AG04449 (cell line): Measurements from ENCODE around the gene ACER3.

Experiments
- CTCF ChIA-PET: fragments of 350-600 bp; formaldehyde crosslinking; extraction: SDS; loops from one replicate; lab custom pipeline; 2021; ENCODE audit warnings: antibody characterized with exemption; lab: Yijun Ruan, JAX
- POLR2A ChIA-PET: fragments of 400-600, 350-600 bp; formaldehyde crosslinking; extraction: SDS; loops from one replicate; lab custom pipeline; 2020; ENCODE audit warnings: antibody characterized with exemption, inconsistent platforms; lab: Yijun Ruan, JAX
- DNase-seq: peaks from one replicate; pipeline ENCODE4 v3.0.0-alpha.2; 2010; ENCODE audit warnings: low read depth, low spot score
- H3K4me3 ChIP-seq: 2 replicates; pipeline ENCODE4 v1.5.1; 2011; ENCODE audit warnings: low read depth, mild to moderate bottlenecking, control low read depth, low read length
- TF ChIP-seq, protein P1 (sequence below): IDR thresholded peaks from one replicate; pipeline ENCODE4 v1.5.1; 2011; ENCODE audit warnings: mild to moderate bottlenecking, moderate library complexity, low read length, control low read depth, inconsistent platforms; ENCODE audit not compliant: insufficient read depth; ENCODE audit errors: missing control alignments

ACER3 gene

GRCh38 chr11:76878014-76878413, 17.3 kb downstream of the ACER3 start:
- DNase-seq, result no peak
- ChIA-PET CTCF (interaction anchor here (1.7 kb wide), 1 partner anchor 42 kb away, joined by 8 read pairs; no protein-coding TSS in a partner anchor), POLR2A (no interaction called here)
- no peak overlapping the region for H3K4me3 ChIP-seq
- TF ChIP-seq, protein P1, sequence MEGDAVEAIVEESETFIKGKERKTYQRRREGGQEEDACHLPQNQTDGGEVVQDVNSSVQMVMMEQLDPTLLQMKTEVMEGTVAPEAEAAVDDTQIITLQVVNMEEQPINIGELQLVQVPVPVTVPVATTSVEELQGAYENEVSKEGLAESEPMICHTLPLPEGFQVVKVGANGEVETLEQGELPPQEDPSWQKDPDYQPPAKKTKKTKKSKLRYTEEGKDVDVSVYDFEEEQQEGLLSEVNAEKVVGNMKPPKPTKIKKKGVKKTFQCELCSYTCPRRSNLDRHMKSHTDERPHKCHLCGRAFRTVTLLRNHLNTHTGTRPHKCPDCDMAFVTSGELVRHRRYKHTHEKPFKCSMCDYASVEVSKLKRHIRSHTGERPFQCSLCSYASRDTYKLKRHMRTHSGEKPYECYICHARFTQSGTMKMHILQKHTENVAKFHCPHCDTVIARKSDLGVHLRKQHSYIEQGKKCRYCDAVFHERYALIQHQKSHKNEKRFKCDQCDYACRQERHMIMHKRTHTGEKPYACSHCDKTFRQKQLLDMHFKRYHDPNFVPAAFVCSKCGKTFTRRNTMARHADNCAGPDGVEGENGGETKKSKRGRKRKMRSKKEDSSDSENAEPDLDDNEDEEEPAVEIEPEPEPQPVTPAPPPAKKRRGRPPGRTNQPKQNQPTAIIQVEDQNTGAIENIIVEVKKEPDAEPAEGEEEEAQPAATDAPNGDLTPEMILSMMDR, result no peak

DNA sequence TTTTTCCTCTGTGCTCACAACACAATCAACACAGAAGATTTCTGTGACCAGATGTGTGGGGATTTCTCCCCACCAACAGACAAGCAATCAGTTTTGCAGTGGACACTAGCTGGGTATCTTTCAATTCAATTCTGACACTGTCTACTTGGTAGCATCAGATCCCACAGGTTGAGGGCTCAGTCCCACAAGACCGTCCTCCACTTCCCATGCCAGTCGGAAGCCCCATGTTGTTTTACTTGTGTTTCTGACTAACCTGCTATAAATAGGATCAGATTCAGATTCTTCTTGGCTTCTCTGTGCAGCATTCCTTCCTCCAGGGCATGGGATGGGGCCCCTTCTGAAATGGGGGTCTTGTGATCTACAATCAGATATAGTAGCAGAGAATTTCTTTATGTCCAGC, 19.6 kb downstream of the ACER3 start:
- POLR2A ChIA-PET, result no interaction called here
- no peak overlapping the region for H3K4me3 ChIP-seq
- TF ChIP-seq, protein P1, result no peak
- CTCF ChIA-PET, result interaction anchor here (0.7 to 1.8 kb wide), 4 partner anchors 27 to 79 kb away, joined by 3 to 5 read pairs (median 3); no protein-coding TSS in a partner anchor
- DNase-seq, result no peak

- no peak for DNase-seq
- TF ChIP-seq, protein P1, result no peak
- ChIA-PET POLR2A (no interaction called here), CTCF (interaction anchor here (0.7 to 1.8 kb wide), 4 partner anchors 12 to 79 kb away, joined by 3 to 6 read pairs (median 3); no protein-coding TSS in a partner anchor)
- H3K4me3 ChIP-seq, result no peak overlapping the region
These were observed 20.2 kb downstream of the ACER3 start for GRCh38 chr11:76880956-76881355.

- ChIA-PET CTCF (interaction anchor here (16.2 kb wide), 1 partner anchor 34 kb away, joined by 111 read pairs; no protein-coding TSS in a partner anchor), POLR2A (no interaction called here)
- TF ChIP-seq, protein P1, result no peak
- DNase-seq, result no peak
- no peak overlapping the region for H3K4me3 ChIP-seq
These were observed 24.8 kb downstream of the ACER3 start for GRCh38 chr11:76885390-76886097.

GRCh38 chr11:76888989-76889388, 28.3 kb downstream of the ACER3 start:
- no peak overlapping the region for H3K4me3 ChIP-seq
- DNase-seq, result no peak
- TF ChIP-seq, protein P1, result no peak
- ChIA-PET CTCF (interaction anchor here (0.6 to 16.2 kb wide), 5 partner anchors 10 to 65 kb away, joined by 3 to 111 read pairs (median 4); no protein-coding TSS in a partner anchor), POLR2A (no interaction called here)

GRCh38 chr11:76889411-76889975, 28.8 kb downstream of the ACER3 start:
- TF ChIP-seq, protein P1, result no peak
- ChIA-PET CTCF (interaction anchor here (1.3 to 16.2 kb wide), 3 partner anchors 22 to 30 kb away, joined by 4 to 111 read pairs (median 4); no protein-coding TSS in a partner anchor), POLR2A (no interaction called here)
- DNase-seq, result no peak
- no peak overlapping the region for H3K4me3 ChIP-seq
